ENCODE measurements around the gene ARIH2. TPM values are rescaled to one million over a fixed set of nuclear protein-coding genes. Genes with fewer than 3 reads are reported as not detected.
A peak's percentile ranks its signal among the peaks of the same experiment; 100 is the strongest.

ARIH2 gene
- total RNA-seq, 2 donors from 2014 or later: 116 to 127 TPM

GRCh38 chr3:48919215-48920138, 835 bp downstream of the ARIH2 start:
- Mint-ChIP-seq H3K27ac (peak overlapping the region; percentile 98), H3K36me3 (peaks cover 6 to 18% of the 10 kb centered on the region in 2 donors), H3K9me3 (no peaks in the 10 kb centered on the region)
- ATAC-seq: peak; percentile 33 to 53
- peak in 1 of 2 donors; percentile 54 for DNase-seq (ENCODE audit: low spot score in 2 of 2)

- ATAC-seq: peak; percentile 25 to 38
- H3K9me3 Mint-ChIP-seq: no peaks in the 10 kb centered on the region
- H3K27ac Mint-ChIP-seq: peak overlapping the region; percentile 69 to 90
- H3K36me3 Mint-ChIP-seq: peaks cover 22 to 38% of the 10 kb centered on the region in 2 donors
- no peak for DNase-seq (ENCODE audit: low spot score in 2 of 2)
Observed at GRCh38 chr3:48926425-48927392, 8.1 kb downstream of the ARIH2 start.

GRCh38 chr3:48927928-48928327, 9.3 kb downstream of the ARIH2 start:
- peak; percentile 74 to 92 for ATAC-seq
- Mint-ChIP-seq H3K9me3 (no peaks in the 10 kb centered on the region), H3K27ac (peak overlapping the region; percentile 69 to 90), H3K36me3 (peaks cover 28 to 51% of the 10 kb centered on the region in 2 donors)
- DNase-seq (ENCODE audit: low spot score in 2 of 2): no peak

- peak; percentile 35 to 52 for ATAC-seq
- no peaks in the 10 kb centered on the region for H3K9me3 Mint-ChIP-seq
- DNase-seq (ENCODE audit: low spot score in 2 of 2): no peak
Observed at GRCh38 chr3:48928679-48929078, 10.0 kb downstream of the ARIH2 start.

GRCh38 chr3:48929358-48930035, 10.9 kb downstream of the ARIH2 start:
- ATAC-seq (no peak), DNase-seq (ENCODE audit: low spot score in 2 of 2) (no peak)
- Mint-ChIP-seq H3K9me3 (no peaks in the 10 kb centered on the region), H3K27ac (peak overlapping the region; percentile 68 to 88), H3K36me3 (peaks cover 28 to 62% of the 10 kb centered on the region in 2 donors)

More at GRCh38 chr3:48928679-48929078, 10.0 kb downstream of the ARIH2 start:
- peak overlapping the region; percentile 69 to 73 for H3K27ac Mint-ChIP-seq
- H3K36me3 Mint-ChIP-seq: peaks cover 28 to 55% of the 10 kb centered on the region in 2 donors

- H3K27ac Mint-ChIP-seq: peak overlapping the region in 1 of 2 donors; percentile 65
- no peaks in the 10 kb centered on the region for H3K9me3 Mint-ChIP-seq
- peaks cover 28 to 66% of the 10 kb centered on the region in 2 donors for H3K36me3 Mint-ChIP-seq
- no peak for ATAC-seq
- no peak for DNase-seq (ENCODE audit: low spot score in 2 of 2)
Observed at GRCh38 chr3:48930590-48930989, 11.9 kb downstream of the ARIH2 start.

GRCh38 chr3:48931944-48932580, 13.4 kb downstream of the ARIH2 start:
- peak in 1 of 2 donors; percentile 39 for ATAC-seq
- Mint-ChIP-seq H3K36me3 (peaks cover 27 to 52% of the 10 kb centered on the region in 2 donors), H3K27ac (peak overlapping the region in 1 of 2 donors; percentile 82), H3K9me3 (no peaks in the 10 kb centered on the region)
- DNase-seq (ENCODE audit: low spot score in 2 of 2): no peak

- DNase-seq (ENCODE audit: low spot score in 2 of 2) (no peak), ATAC-seq (no peak)
- no peak overlapping the region for H3K27ac Mint-ChIP-seq
- no peaks in the 10 kb centered on the region for H3K9me3 Mint-ChIP-seq
- peaks cover 16 to 52% of the 10 kb centered on the region in 2 donors for H3K36me3 Mint-ChIP-seq
Observed at GRCh38 chr3:48934333-48934991, 15.8 kb downstream of the ARIH2 start.

- Mint-ChIP-seq H3K27ac (no peak overlapping the region), H3K9me3 (no peaks in the 10 kb centered on the region), H3K36me3 (peaks cover 12 to 46% of the 10 kb centered on the region in 2 donors)
- DNase-seq (ENCODE audit: low spot score in 2 of 2) (no peak), ATAC-seq (no peak)
Observed at GRCh38 chr3:48935530-48935929, 16.9 kb downstream of the ARIH2 start.

- ATAC-seq (no peak), DNase-seq (ENCODE audit: low spot score in 2 of 2) (no peak)
- Mint-ChIP-seq H3K27ac (peak overlapping the region; percentile 61 to 63), H3K9me3 (no peaks in the 10 kb centered on the region), H3K36me3 (peaks cover 6 to 37% of the 10 kb centered on the region in 2 donors)
Observed at GRCh38 chr3:48938156-48938555, 19.5 kb downstream of the ARIH2 start.

- ATAC-seq: no peak
Observed at GRCh38 chr3:48938689-48939088, 20.0 kb downstream of the ARIH2 start.

GRCh38 chr3:48945432-48945831, 26.8 kb downstream of the ARIH2 start:
- Mint-ChIP-seq H3K36me3 (peaks cover 0 to 8% of the 10 kb centered on the region in 2 donors), H3K27ac (peak overlapping the region; percentile 53 to 72), H3K9me3 (no peaks in the 10 kb centered on the region)
- DNase-seq (ENCODE audit: low spot score in 2 of 2): no peak
- peak; percentile 48 to 56 for ATAC-seq

More at GRCh38 chr3:48938689-48939088, 20.0 kb downstream of the ARIH2 start:
- H3K36me3 Mint-ChIP-seq: peaks cover 6 to 38% of the 10 kb centered on the region in 2 donors
- peak overlapping the region in 1 of 2 donors; percentile 63 for H3K27ac Mint-ChIP-seq
- no peak for DNase-seq (ENCODE audit: low spot score in 2 of 2)
- H3K9me3 Mint-ChIP-seq: no peaks in the 10 kb centered on the region

- Mint-ChIP-seq H3K9me3 (no peaks in the 10 kb centered on the region), H3K36me3 (peaks cover 0 to 8% of the 10 kb centered on the region in 2 donors), H3K27ac (peak overlapping the region; percentile 51 to 72)
- ATAC-seq (peak; percentile 62 to 68), DNase-seq (ENCODE audit: low spot score in 2 of 2) (no peak)
Observed at GRCh38 chr3:48945891-48946549, 27.4 kb downstream of the ARIH2 start.

- Mint-ChIP-seq H3K9me3 (no peaks in the 10 kb centered on the region), H3K27ac (peak overlapping the region in 1 of 2 donors; percentile 18), H3K36me3 (no peaks in the 10 kb centered on the region)
- ATAC-seq (no peak), DNase-seq (ENCODE audit: low spot score in 2 of 2) (no peak)
Observed at GRCh38 chr3:48949376-48949717, 30.7 kb downstream of the ARIH2 start.

GRCh38 chr3:48950051-48950450, 31.4 kb downstream of the ARIH2 start:
- ATAC-seq (no peak), DNase-seq (ENCODE audit: low spot score in 2 of 2) (no peak)
- Mint-ChIP-seq H3K36me3 (no peaks in the 10 kb centered on the region), H3K27ac (no peak overlapping the region), H3K9me3 (no peaks in the 10 kb centered on the region)

Data from activated naive CD4-positive, alpha-beta T cell treated with anti-CD3 and anti-CD28 coated beads, Interleukin-2, amount 50 U/mL, for 72 hours (primary cell).